ENCODE results near the gene XKR3. TPM values are rescaled to one million over a fixed set of nuclear protein-coding genes. Genes with fewer than 3 reads are reported as not detected.
A peak's percentile ranks its signal among the peaks of the same experiment; 100 is the strongest.
"Not testable (repeated sequence)": the region's sequence is repeated elsewhere in the genome, so short reads cannot be mapped to it uniquely, and the experiment has no call there.

Gene XKR3
- not detected for polyA plus RNA-seq (2013, experiment 1 of 2)
- not detected for polyA plus RNA-seq (2013, experiment 2 of 2)

DNA sequence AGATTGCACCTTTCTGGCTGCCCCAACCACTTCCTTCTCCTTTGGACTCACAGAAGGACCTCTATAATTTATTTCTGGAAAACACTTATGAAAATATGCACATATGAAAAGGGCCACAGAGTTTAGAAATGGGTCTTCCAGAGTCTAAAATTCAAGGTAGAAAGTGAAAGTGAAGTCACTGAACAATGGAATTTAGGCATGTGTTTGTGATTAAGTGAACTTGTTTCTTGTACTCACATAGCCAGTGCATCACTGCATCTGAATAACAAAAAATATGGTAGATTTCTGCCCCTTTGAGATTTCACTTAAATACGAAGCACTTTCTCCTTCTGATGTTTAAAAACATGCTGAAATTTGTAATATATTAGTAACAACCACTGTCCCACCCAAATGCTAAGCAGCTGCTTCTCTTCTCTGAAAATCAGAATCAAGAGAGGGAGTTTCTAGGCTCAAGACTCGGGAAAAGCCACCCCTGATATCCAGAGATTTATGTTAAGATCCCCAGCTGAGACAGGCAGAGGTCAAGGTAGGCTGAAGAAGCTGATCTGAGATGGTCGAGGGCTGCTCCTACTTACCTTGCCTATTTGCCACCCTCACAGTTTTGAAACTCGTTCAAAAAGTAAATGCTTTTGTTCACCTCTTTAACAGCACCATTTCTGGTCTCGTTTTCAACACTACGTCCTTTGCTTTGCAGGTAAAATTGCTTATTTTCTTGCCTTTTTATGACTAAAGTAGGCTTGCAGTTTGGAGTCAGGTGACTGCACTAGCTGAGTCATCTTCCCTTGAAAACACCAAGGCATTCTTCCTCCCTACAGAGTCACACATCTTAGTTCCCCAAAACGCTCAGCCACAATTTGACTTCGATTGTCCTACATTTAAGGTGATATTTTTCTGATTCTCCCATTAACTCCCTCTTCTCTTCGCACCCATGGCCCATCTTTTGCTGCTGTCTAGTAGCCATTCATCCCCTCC, at the start of gene XKR3:
Gene XKR3, minus strand, starts transcription at position 696 of the 972 bp plus-strand sequence. CDS start 17,338 bp downstream, outside the sequence.
- Histone ChIP-seq H2AFZ (ENCODE audit: low read length) (peak within 1 kb of the TSS; percentile 35), H2BK15ac (ENCODE audit: low read length) (no peak within 1 kb of the TSS), H3K4me2 (ENCODE audit: insufficient read depth, low read length, poor library complexity, severe bottlenecking) (no peak within 1 kb of the TSS), H3K23ac (ENCODE audit: low read depth, low read length, poor library complexity) (no peak within 1 kb of the TSS), H3K27ac (replicated peaks; ENCODE audit: low read length) (no peak within 1 kb of the TSS), H3K4ac (ENCODE audit: low read length) (no peak within 1 kb of the TSS), H3K27me3 (ENCODE audit: control insufficient read depth in 3 of 3, insufficient read depth in 3 of 3, low read depth in 1 of 3, low read length in 3 of 3) (no peaks in the 10 kb centered on the region), H2BK120ac (ENCODE audit: low read depth, low read length) (no peak within 1 kb of the TSS), H3K18ac (ENCODE audit: low read length) (no peak within 1 kb of the TSS), H4K8ac (ENCODE audit: low read depth, low read length) (no peak within 1 kb of the TSS), H2AK5ac (ENCODE audit: low read depth, low read length) (no peak within 1 kb of the TSS), H3K4me3 (ENCODE audit: low read length in 2 of 2) (no peak within 1 kb of the TSS), H3K36me3 (replicated peaks in 1 of 2; ENCODE audit: control insufficient read depth in 2 of 2, insufficient read depth in 2 of 2, low read length in 2 of 2) (no peaks in the 10 kb centered on the region), H2BK5ac (ENCODE audit: low read length) (no peak within 1 kb of the TSS), H3K9me3 (replicated peaks in 1 of 2; ENCODE audit: control insufficient read depth in 2 of 2, insufficient read depth in 1 of 2, low read depth in 1 of 2, low read length in 2 of 2) (no peaks in the 10 kb centered on the region), H2BK12ac (ENCODE audit: low read length) (no peak within 1 kb of the TSS), H3K9ac (ENCODE audit: low read depth, low read length, poor library complexity) (no peak within 1 kb of the TSS), H4K91ac (ENCODE audit: low read depth, low read length, poor library complexity) (no peak within 1 kb of the TSS), H3K79me1 (ENCODE audit: low read depth, low read length) (no peaks in the 10 kb centered on the region), H3K14ac (ENCODE audit: low read length) (no peak within 1 kb of the TSS), H3K4me1 (ENCODE audit: control insufficient read depth in 2 of 2, insufficient read depth in 1 of 2, low read depth in 1 of 2, low read length in 2 of 2) (peaks cover 0 to 3% of the 10 kb centered on the region in 2 donors)
- no CpG with 5 or more reads among the region's 9 CpGs for WGBS, 2 donors (ENCODE audit: extremely low coverage in 2 of 2, insufficient read length in 2 of 2, insufficient replicate concordance in 1 of 2)
- no peak for DNase-seq (ENCODE audit: low spot score)

DNA sequence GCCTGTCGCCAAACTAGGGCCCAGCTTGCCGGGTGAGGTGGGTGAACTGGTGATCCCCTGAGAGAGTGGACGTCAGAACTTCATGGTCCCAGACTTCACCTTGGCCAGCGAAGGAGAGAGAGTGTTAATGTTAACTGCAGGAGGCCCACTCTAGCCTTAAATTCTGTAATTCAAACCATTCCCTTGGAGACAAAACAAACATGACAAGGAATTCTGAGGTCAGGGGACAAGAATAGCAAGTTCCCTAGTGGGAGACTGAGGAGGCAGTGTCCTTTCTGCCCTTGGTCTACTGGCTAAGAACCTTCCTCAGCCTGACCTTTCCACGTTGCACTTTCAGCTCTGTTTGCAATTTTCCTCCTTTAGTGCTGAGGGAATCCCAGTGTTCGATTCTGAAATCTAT, 44.4 kb upstream of the XKR3 start:
- H2BK5ac ChIP-seq (ENCODE audit: low read length); H2AFZ ChIP-seq (ENCODE audit: low read length); DNase-seq (ENCODE audit: low spot score); H4K8ac ChIP-seq (ENCODE audit: low read depth, low read length); H3K27ac ChIP-seq (replicated peaks; ENCODE audit: low read length); H3K9me3 ChIP-seq (replicated peaks in 1 of 2; ENCODE audit: control insufficient read depth in 2 of 2, insufficient read depth in 1 of 2, low read depth in 1 of 2, low read length in 2 of 2); H2BK15ac ChIP-seq (ENCODE audit: low read length); H3K14ac ChIP-seq (ENCODE audit: low read length); H3K27me3 ChIP-seq (ENCODE audit: control insufficient read depth in 3 of 3, insufficient read depth in 3 of 3, low read depth in 1 of 3, low read length in 3 of 3); H3K4me2 ChIP-seq (ENCODE audit: insufficient read depth, low read length, poor library complexity, severe bottlenecking); H3K4ac ChIP-seq (ENCODE audit: low read length); H4K91ac ChIP-seq (ENCODE audit: low read depth, low read length, poor library complexity); H2BK12ac ChIP-seq (ENCODE audit: low read length); H3K18ac ChIP-seq (ENCODE audit: low read length); H2BK120ac ChIP-seq (ENCODE audit: low read depth, low read length); H3K79me1 ChIP-seq (ENCODE audit: low read depth, low read length); H3K4me1 ChIP-seq (ENCODE audit: control insufficient read depth in 2 of 2, insufficient read depth in 1 of 2, low read depth in 1 of 2, low read length in 2 of 2); H2AK5ac ChIP-seq (ENCODE audit: low read depth, low read length); H3K4me3 ChIP-seq (ENCODE audit: low read length in 2 of 2); H3K23ac ChIP-seq (ENCODE audit: low read depth, low read length, poor library complexity); H3K9ac ChIP-seq (ENCODE audit: low read depth, low read length, poor library complexity); H3K36me3 ChIP-seq (replicated peaks in 1 of 2; ENCODE audit: control insufficient read depth in 2 of 2, insufficient read depth in 2 of 2, low read length in 2 of 2): not testable (repeated sequence)
- WGBS, 2 donors (ENCODE audit: extremely low coverage in 2 of 2, insufficient read length in 2 of 2, insufficient replicate concordance in 1 of 2): no CpG with 5 or more reads among the region's 6 CpGs

DNA sequence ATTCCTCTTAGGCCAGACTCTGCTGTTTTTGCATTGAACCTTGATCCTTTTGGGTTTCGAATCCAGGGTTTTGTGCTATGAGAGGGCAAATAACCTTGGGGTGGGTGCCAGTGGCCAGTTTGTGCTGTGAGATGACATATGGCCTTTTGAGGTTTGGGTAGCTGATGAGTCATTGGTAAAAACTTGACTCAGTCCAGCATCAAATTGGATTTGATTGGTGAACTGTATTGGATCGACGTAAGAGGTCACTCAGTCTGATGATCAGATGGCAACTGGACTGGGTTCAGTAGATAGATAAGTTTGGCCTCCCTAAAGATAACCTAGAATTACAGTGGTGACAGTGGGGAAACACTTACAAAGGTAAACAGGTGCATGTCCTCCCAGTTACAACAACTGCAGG, 41.0 kb upstream of the XKR3 start:
- no peak overlapping the region for H2BK5ac ChIP-seq (ENCODE audit: low read length)
- DNase-seq (ENCODE audit: low spot score): no peak
- H4K91ac ChIP-seq (ENCODE audit: low read depth, low read length, poor library complexity): no peak overlapping the region
- no peak overlapping the region for H3K4me3 ChIP-seq (ENCODE audit: low read length in 2 of 2)
- no peaks in the 10 kb centered on the region for H3K36me3 ChIP-seq (replicated peaks in 1 of 2; ENCODE audit: control insufficient read depth in 2 of 2, insufficient read depth in 2 of 2, low read length in 2 of 2)
- H3K9ac ChIP-seq (ENCODE audit: low read depth, low read length, poor library complexity): no peak overlapping the region
- no peak overlapping the region for H3K23ac ChIP-seq (ENCODE audit: low read depth, low read length, poor library complexity)
- H2AFZ ChIP-seq (ENCODE audit: low read length): no peak overlapping the region
- H3K4me1 ChIP-seq (ENCODE audit: control insufficient read depth in 2 of 2, insufficient read depth in 1 of 2, low read depth in 1 of 2, low read length in 2 of 2): no peaks in the 10 kb centered on the region
- no peak overlapping the region for H2AK5ac ChIP-seq (ENCODE audit: low read depth, low read length)
- H3K9me3 ChIP-seq (replicated peaks in 1 of 2; ENCODE audit: control insufficient read depth in 2 of 2, insufficient read depth in 1 of 2, low read depth in 1 of 2, low read length in 2 of 2): no peaks in the 10 kb centered on the region
- no CpG with 5 or more reads among the region's 3 CpGs for WGBS, 2 donors (ENCODE audit: extremely low coverage in 2 of 2, insufficient read length in 2 of 2, insufficient replicate concordance in 1 of 2)
- H3K27ac ChIP-seq (replicated peaks; ENCODE audit: low read length): no peak overlapping the region
- H2BK120ac ChIP-seq (ENCODE audit: low read depth, low read length): no peak overlapping the region
- no peak overlapping the region for H3K14ac ChIP-seq (ENCODE audit: low read length)
- no peak overlapping the region for H4K8ac ChIP-seq (ENCODE audit: low read depth, low read length)
- H3K79me1 ChIP-seq (ENCODE audit: low read depth, low read length): no peaks in the 10 kb centered on the region
- H3K18ac ChIP-seq (ENCODE audit: low read length): no peak overlapping the region
- H3K4ac ChIP-seq (ENCODE audit: low read length): no peak overlapping the region
- no peaks in the 10 kb centered on the region for H3K27me3 ChIP-seq (ENCODE audit: control insufficient read depth in 3 of 3, insufficient read depth in 3 of 3, low read depth in 1 of 3, low read length in 3 of 3)
- no peak overlapping the region for H3K4me2 ChIP-seq (ENCODE audit: insufficient read depth, low read length, poor library complexity, severe bottlenecking)
- no peak overlapping the region for H2BK12ac ChIP-seq (ENCODE audit: low read length)
- no peak overlapping the region for H2BK15ac ChIP-seq (ENCODE audit: low read length)

DNA sequence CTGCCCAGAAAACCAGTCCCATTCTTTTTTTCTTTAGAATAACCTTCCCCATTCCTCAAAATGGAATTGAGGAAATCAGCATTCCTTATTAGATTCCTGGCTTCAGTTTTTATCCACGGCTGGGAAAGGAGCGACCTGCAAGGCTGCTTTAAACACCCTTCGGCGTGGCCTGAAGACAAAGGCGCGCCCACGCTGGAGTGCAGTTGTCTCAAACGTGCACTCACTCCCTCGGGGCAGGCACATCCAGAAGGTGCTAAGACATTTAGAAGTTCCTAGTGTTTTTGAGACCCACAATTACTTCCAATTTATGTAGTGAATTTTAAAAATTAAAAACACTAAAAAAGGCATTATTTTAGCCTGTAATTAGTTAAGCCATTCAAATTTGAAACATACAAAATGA, 31.6 kb upstream of the XKR3 start:
- H2AK5ac ChIP-seq (ENCODE audit: low read depth, low read length); H3K79me1 ChIP-seq (ENCODE audit: low read depth, low read length); H3K9ac ChIP-seq (ENCODE audit: low read depth, low read length, poor library complexity); H3K4me2 ChIP-seq (ENCODE audit: insufficient read depth, low read length, poor library complexity, severe bottlenecking); H3K23ac ChIP-seq (ENCODE audit: low read depth, low read length, poor library complexity); H2BK15ac ChIP-seq (ENCODE audit: low read length); H3K4me3 ChIP-seq (ENCODE audit: low read length in 2 of 2); H2BK120ac ChIP-seq (ENCODE audit: low read depth, low read length); H4K8ac ChIP-seq (ENCODE audit: low read depth, low read length); H3K4me1 ChIP-seq (ENCODE audit: control insufficient read depth in 2 of 2, insufficient read depth in 1 of 2, low read depth in 1 of 2, low read length in 2 of 2); H3K27me3 ChIP-seq (ENCODE audit: control insufficient read depth in 3 of 3, insufficient read depth in 3 of 3, low read depth in 1 of 3, low read length in 3 of 3); H2BK12ac ChIP-seq (ENCODE audit: low read length); DNase-seq (ENCODE audit: low spot score); H3K36me3 ChIP-seq (replicated peaks in 1 of 2; ENCODE audit: control insufficient read depth in 2 of 2, insufficient read depth in 2 of 2, low read length in 2 of 2); H3K27ac ChIP-seq (replicated peaks; ENCODE audit: low read length); H3K18ac ChIP-seq (ENCODE audit: low read length); H3K4ac ChIP-seq (ENCODE audit: low read length); H3K14ac ChIP-seq (ENCODE audit: low read length); H2BK5ac ChIP-seq (ENCODE audit: low read length); H2AFZ ChIP-seq (ENCODE audit: low read length); H4K91ac ChIP-seq (ENCODE audit: low read depth, low read length, poor library complexity); H3K9me3 ChIP-seq (replicated peaks in 1 of 2; ENCODE audit: control insufficient read depth in 2 of 2, insufficient read depth in 1 of 2, low read depth in 1 of 2, low read length in 2 of 2): not testable (repeated sequence)
- no CpG with 5 or more reads among the region's 9 CpGs for WGBS, 2 donors (ENCODE audit: extremely low coverage in 2 of 2, insufficient read length in 2 of 2, insufficient replicate concordance in 1 of 2)

All from neuronal stem cell (in vitro differentiated cells).